Kasumi-1 (cell line): ENCODE results near the gene AXIN1.

Source experiments
- DNase-seq, 2 experiments: peaks; one replicate each; lab custom pipeline; 2025; lab: John Stamatoyannopoulos, UW

The AXIN1 gene

GRCh38 chr16:303760-304505 lies 48.6 kb downstream of the AXIN1 start:
- DNase-seq: no peak

GRCh38 chr16:301950-302349 lies 50.6 kb downstream of the AXIN1 start:
- DNase-seq: no peak

- DNase-seq: no peak
Measured at GRCh38 chr16:301235-301634, 51.3 kb downstream of the AXIN1 start.

- DNase-seq: no peak
Measured at GRCh38 chr16:297832-298231, 54.7 kb downstream of the AXIN1 start.

DNA sequence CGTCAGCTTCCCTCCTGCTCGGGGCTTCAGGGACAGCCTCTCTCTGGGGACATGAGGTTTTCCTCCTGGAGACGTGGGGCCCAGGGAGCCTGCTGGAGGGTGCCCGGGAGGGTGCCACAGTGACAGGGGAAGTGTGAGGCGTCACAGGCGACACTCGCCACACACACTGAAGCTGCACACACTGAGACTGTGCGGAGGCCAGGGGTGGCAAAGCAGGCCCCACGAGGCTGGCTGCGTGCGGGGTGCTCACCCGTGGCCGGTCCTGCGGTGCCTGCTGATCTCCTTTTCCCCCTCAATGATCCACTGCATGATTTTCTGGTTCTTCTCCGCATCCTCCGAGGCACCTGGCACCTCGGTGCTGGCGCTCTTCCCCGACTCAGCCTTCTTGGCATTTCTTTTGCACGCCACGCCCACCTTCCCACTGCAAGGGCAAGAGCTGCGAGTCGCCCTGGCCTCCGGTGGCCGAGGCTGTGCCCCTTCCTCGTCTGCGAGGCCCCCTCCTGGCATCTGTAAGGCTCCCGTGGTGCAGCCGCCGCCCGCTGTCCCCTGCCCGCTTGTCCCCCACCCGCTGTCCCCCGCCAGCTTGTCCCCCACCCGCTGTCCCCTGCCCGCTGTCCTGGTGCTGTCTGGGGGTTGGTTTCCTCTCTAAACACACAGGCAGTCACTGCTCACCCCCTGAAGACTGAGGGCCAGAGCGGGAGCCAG lies 55.6 kb downstream of the AXIN1 start:
- no peak for DNase-seq

DNA sequence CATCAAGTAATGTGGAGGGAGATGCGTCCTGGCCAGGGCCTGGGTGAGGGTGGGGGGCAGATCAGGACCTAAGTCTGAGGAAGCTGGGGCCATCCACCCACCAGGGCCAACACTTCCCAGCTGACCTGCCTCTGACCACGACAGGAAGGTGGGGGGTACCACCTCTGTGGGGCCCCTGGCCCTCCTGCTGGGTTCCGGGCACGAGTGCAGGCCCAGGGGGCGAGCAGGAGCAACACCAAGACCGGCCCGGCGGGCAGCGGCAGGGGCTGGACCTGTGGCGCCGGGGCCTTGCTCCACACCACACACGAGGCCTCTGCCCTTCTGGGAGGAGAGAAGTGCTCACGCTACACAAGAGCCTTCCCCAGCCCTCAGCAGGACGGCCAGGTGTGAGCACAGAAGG lies 56.2 kb downstream of the AXIN1 start:
- no peak for DNase-seq

GRCh38 chr16:293043-293775 lies 59.3 kb downstream of the AXIN1 start:
- no peak for DNase-seq

- DNase-seq: no peak
Measured at GRCh38 chr16:291539-291938, 61.0 kb downstream of the AXIN1 start.

GRCh38 chr16:290681-291405 lies 61.7 kb downstream of the AXIN1 start:
- no peak for DNase-seq

DNA sequence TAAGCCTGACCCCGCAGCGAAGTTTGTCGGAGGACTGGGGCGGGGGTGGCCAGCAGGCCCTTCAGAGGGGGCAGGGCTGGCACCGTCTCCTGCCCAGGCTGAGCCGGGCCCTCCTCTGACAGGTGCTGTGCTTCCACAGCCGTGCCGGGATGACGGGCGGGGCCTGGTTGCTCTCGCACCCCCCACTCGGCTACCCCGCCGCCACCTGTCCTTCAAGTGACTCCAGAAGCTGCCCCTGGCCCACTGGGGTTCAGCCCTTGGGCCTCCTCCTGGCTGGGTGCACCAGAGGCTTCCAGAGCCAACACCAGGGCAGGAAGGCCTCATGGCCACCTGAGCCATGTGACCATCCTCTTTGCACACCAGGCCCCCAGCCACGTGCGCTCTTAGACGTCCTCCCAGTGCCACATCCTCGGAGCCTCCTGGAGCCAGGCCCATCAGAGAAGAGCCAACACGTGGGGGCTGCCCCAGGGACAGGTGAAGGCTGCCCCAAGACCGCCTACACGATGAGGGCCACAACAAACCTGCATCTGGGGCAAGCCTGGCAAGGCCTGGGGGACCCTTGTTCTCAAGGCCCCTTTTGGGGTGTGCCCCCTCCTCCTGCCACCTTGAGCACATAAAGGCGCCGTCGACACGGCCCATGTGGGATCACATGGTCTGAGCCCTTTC lies 62.4 kb downstream of the AXIN1 start:
- no peak for DNase-seq

- DNase-seq: no peak
Measured at GRCh38 chr16:289395-289997, 63.0 kb downstream of the AXIN1 start.

DNA sequence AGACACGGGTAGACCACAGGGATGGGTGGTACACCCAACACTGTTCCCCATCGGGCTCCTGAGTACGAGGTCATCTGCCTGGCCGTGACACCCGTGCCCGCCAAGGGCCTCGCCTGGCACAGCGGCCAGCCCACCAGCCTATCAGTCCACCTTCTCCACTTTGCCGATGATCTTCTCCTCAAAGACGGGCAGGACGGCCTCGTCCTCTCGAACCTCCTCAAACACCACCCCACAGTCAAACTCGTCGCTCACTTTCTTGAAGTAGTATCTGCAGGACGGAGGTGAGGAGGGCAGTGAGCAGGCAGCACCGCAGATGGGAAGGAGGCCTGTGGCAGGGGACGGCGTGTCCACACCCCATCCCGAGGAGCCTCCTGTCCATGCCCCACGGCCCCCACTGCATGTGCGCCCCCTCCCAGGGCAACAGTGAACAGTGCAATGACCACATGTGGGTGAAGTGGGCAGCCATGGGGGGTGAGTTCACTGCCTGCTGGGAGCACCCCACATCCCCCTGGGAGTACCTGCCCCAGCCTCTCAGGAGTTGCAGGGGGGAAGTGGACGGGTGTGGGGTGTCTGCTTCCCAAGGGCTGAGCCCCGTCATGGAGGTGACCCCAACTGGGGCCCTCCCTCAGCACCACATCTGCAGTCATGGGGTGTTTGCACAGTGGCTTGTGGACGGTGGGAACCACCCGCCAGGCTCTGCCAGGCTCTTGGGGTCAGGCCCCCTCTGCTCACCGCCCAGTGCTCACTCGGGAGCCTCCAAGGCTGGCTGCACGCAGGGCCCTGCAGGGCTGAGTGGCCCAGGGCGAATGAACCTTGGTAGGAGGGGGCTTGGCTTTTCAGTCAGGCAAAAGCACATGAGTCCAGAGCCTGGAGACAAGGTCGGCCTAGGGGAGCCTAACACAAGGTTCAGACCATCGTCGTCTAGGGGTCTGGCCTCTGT lies 64.3 kb downstream of the AXIN1 start:
- no peak for DNase-seq

DNA sequence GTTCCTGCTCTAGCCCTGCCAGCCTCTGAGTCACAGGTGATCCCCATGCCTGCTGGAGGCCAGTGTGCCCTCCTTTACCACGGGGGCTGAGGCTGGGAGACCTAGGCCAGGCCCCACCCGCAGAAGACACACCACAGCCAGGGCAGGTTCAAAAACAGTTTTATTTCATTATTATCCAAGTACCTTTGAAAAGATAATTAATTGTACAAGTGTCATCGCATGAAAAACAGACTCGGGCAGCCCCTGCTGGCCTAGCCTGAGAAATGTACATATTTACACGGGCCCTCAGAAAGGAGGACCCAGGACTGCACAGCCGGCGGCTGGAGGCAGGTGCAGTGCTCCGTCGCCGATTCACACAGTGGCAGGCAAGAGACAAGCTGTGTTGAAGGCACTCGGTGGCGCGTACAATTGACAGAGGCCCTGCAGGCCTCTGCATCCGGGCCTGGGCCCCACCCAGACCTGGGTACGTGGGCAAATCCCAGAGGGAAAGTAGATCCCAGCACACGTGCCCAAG lies 65.2 kb downstream of the AXIN1 start:
- no peak for DNase-seq

DNA sequence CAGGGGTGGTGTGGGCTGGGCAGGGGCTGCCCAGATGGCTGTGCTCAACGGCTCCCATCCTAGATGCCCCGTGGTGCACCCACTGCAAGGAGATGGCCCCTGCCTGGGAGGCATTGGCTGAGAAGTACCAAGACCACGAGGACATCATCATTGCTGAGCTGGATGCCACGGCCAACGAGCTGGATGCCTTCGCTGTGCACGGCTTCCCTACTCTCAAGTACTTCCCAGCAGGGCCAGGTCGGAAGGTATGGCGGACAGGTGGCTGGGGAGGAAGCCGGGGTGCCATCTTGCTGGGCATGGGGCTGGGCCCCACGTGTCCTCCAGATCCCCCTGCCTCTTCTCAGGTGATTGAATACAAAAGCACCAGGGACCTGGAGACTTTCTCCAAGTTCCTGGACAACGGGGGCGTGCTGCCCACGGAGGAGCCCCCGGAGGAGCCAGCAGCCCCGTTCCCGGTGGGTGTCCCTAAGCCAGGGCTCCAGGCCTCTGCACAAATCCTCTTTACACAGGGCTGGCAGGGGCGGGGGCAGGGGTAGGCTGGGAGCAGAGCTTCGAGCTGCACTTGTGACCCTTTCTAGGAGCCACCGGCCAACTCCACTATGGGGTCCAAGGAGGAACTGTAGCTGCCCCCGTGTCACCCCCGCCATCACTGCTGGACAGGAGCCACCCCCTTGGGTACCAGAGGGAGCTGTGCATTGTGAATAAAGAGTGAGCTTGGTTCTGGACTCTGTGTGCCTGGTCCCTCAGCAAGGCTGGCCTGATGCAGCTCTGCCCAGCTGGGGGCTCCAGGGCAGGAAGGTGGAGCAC lies 65.8 kb downstream of the AXIN1 start:
- DNase-seq: no peak

- DNase-seq: no peak
Measured at GRCh38 chr16:285146-286055, 67.1 kb downstream of the AXIN1 start.

GRCh38 chr16:284204-285120 lies 68.1 kb downstream of the AXIN1 start:
- no peak for DNase-seq
